WTC11 (cell line): ENCODE data around the gene TMEM59. TPM values are rescaled to one million over a fixed set of nuclear protein-coding genes. Genes with fewer than 3 reads are reported as not detected.

Source experiments
- ATAC-seq: fragments of 200-7000 bp; cut with Tn5 transposase; 2 replicates; pipeline ENCODE4 v1.10.0; 2021; ENCODE audit warnings: mild to moderate bottlenecking, moderate library complexity
- CTCF ChIA-PET: fragments of 300-600 bp; sonication (Branson Sonifier 250); formaldehyde crosslinking; loops from one replicate; lab custom pipeline; 2021; ENCODE audit warnings: antibody characterized with exemption; lab: Charles Lee
- POLR2A ChIA-PET: fragments of 350-600 bp; sonication (Branson Sonifier 250); formaldehyde crosslinking; loops from one replicate; lab custom pipeline; 2021; ENCODE audit warnings: antibody characterized with exemption; lab: Charles Lee
- DNase-seq: peaks from one replicate; pipeline ENCODE4 v3.0.0; 2021; ENCODE audit warnings: low spot score
- H3K27ac Mint-ChIP-seq: 2 replicates; pipeline ENCODE4 v1.8.0; 2021; ENCODE audit warnings: mixed read lengths
- H3K27me3 Mint-ChIP-seq: 2 replicates; pipeline ENCODE4 v1.8.0; 2021; ENCODE audit warnings: low read depth, mild to moderate bottlenecking, moderate library complexity, mixed read lengths
- H3K36me3 Mint-ChIP-seq: 2 replicates; pipeline ENCODE4 v1.8.0; 2021; ENCODE audit warnings: mixed read lengths
- H3K4me1 Mint-ChIP-seq: 2 replicates; pipeline ENCODE4 v1.8.0; 2022; ENCODE audit warnings: mixed read lengths
- H3K4me3 Mint-ChIP-seq: 2 replicates; pipeline ENCODE4 v1.8.0; 2021; ENCODE audit warnings: mild to moderate bottlenecking, moderate library complexity, mixed read lengths
- H3K9me3 Mint-ChIP-seq: 2 replicates; pipeline ENCODE4 v1.8.0; 2021; ENCODE audit warnings: mixed read lengths
- CBFB ChIP-seq: sonication (generic); formaldehyde crosslinking; IDR thresholded peaks from 2 replicates; pipeline ENCODE4 v1.8.1; 2022; ENCODE audit warnings: mild to moderate bottlenecking, low read depth, missing genetic modification reagents
- CREB1 ChIP-seq: sonication (generic); formaldehyde crosslinking; IDR thresholded peaks from 2 replicates; pipeline ENCODE4 v1.8.0; 2023; ENCODE audit warnings: mild to moderate bottlenecking, missing genetic modification reagents
- FOXK1 ChIP-seq: sonication (generic); formaldehyde crosslinking; IDR thresholded peaks from 2 replicates; pipeline ENCODE4 v1.8.0; 2022; ENCODE audit warnings: mild to moderate bottlenecking, moderate library complexity, missing genetic modification reagents
- GABPB1 ChIP-seq: sonication (generic); formaldehyde crosslinking; IDR thresholded peaks from 2 replicates; pipeline ENCODE4 v1.8.1; 2023; ENCODE audit warnings: mild to moderate bottlenecking, missing genetic modification reagents
- GTF2I ChIP-seq: fragments of 250-450 bp; sonication (Bioruptor Pico); conservative IDR thresholded peaks from 2 replicates; pipeline ENCODE4 v1.4.0; 2021; ENCODE audit warnings: mild to moderate bottlenecking
- RORB ChIP-seq: fragments of 250-450 bp; sonication (Bioruptor Pico); IDR thresholded peaks from 2 replicates; pipeline ENCODE4 v1.9.0; 2021; ENCODE audit warnings: mild to moderate bottlenecking
- ZNF423 ChIP-seq: fragments of 250-450 bp; sonication (Bioruptor Pico); IDR thresholded peaks from 2 replicates; pipeline ENCODE4 v2.1.2; 2022; ENCODE audit warnings: mild to moderate bottlenecking, moderate library complexity
- total RNA-seq: library from RNA; stranded (reverse); gene quantifications from 3 replicates; pipeline ENCODE4 v1.2.3, GENCODE V29; 2021
- TF ChIP-seq, protein P1 (sequence below): sonication (generic); formaldehyde crosslinking; IDR thresholded peaks from 2 replicates; pipeline ENCODE4 v1.8.1; 2023; ENCODE audit warnings: mild to moderate bottlenecking, missing genetic modification reagents, borderline replicate concordance
- TF ChIP-seq, protein P2 (sequence below): sonication (generic); formaldehyde crosslinking; IDR thresholded peaks from 2 replicates; pipeline ENCODE4 v1.8.1; 2022; ENCODE audit warnings: missing genetic modification reagents, borderline replicate concordance
- TF ChIP-seq, protein P3 (sequence below): sonication (generic); formaldehyde crosslinking; IDR thresholded peaks from 2 replicates; pipeline ENCODE4 v1.8.1; 2023; ENCODE audit warnings: mild to moderate bottlenecking, moderate library complexity, missing genetic modification reagents
- TF ChIP-seq, protein P4 (sequence below): fragments of 250-450 bp; sonication (Bioruptor Pico); IDR thresholded peaks from 2 replicates; pipeline ENCODE4 v1.9.0; 2021; ENCODE audit warnings: mild to moderate bottlenecking
- TF ChIP-seq, protein P5 (sequence below): sonication (generic); formaldehyde crosslinking; IDR thresholded peaks from 2 replicates; pipeline ENCODE4 v1.8.0; 2022; ENCODE audit warnings: mild to moderate bottlenecking, missing genetic modification reagents
- TF ChIP-seq, protein P6 (sequence below): fragments of 250-450 bp; sonication (Bioruptor Pico); IDR thresholded peaks from 2 replicates; pipeline ENCODE4 v2.1.2; 2022; ENCODE audit warnings: mild to moderate bottlenecking, moderate library complexity
- TF ChIP-seq, protein P7 (sequence below): sonication (generic); formaldehyde crosslinking; IDR thresholded peaks from 2 replicates; pipeline ENCODE4 v1.8.0; 2022; ENCODE audit warnings: mild to moderate bottlenecking, missing genetic modification reagents

The TMEM59 gene
- total RNA-seq, 1 experiment from 2014 or later, result 122 TPM

DNA sequence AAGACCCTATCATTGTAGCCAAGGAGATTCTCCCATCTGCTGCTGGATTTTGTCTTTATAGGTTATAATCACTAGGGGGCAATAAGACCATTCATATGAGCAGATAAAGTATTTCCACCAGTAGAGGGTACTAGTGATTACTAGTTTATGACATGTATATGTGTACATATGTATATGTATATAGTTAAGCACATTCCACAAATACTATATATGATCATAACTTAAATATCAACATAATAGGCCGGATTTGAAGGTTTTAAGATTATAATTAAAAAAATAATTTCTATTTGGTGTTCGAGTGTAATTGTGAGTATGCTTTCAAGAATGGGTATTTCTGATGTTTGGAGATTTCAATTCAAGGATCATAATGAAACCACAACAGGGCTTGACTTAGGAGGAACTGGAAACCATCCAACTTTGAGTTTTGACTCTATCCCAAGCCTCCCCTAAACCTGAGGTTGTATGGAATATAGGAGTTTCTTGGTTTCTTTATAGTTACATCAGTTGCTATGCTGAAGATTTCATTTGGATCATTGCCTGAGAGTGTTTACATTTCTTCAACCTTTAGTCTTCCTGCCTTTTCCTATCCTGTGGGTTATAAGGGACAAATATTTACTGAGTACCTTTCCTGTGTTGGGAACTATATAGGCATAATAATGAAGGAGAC lies 17.3 kb upstream of the TMEM59 start:
- H3K27ac Mint-ChIP-seq, result no peak overlapping the region
- no peaks in the 10 kb centered on the region for H3K27me3 Mint-ChIP-seq
- ChIA-PET POLR2A (no interaction called here), CTCF (interaction anchor here (1.0 to 3.3 kb wide), 2 partner anchors 11 to 78 kb away, joined by 4 to 23 read pairs (median 6); no protein-coding TSS in a partner anchor)
- TF ChIP-seq, protein P1, sequence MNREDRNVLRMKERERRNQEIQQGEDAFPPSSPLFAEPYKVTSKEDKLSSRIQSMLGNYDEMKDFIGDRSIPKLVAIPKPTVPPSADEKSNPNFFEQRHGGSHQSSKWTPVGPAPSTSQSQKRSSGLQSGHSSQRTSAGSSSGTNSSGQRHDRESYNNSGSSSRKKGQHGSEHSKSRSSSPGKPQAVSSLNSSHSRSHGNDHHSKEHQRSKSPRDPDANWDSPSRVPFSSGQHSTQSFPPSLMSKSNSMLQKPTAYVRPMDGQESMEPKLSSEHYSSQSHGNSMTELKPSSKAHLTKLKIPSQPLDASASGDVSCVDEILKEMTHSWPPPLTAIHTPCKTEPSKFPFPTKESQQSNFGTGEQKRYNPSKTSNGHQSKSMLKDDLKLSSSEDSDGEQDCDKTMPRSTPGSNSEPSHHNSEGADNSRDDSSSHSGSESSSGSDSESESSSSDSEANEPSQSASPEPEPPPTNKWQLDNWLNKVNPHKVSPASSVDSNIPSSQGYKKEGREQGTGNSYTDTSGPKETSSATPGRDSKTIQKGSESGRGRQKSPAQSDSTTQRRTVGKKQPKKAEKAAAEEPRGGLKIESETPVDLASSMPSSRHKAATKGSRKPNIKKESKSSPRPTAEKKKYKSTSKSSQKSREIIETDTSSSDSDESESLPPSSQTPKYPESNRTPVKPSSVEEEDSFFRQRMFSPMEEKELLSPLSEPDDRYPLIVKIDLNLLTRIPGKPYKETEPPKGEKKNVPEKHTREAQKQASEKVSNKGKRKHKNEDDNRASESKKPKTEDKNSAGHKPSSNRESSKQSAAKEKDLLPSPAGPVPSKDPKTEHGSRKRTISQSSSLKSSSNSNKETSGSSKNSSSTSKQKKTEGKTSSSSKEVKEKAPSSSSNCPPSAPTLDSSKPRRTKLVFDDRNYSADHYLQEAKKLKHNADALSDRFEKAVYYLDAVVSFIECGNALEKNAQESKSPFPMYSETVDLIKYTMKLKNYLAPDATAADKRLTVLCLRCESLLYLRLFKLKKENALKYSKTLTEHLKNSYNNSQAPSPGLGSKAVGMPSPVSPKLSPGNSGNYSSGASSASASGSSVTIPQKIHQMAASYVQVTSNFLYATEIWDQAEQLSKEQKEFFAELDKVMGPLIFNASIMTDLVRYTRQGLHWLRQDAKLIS, result no peak
- peak; percentile 69 for TF ChIP-seq GABPB1 (CRISPR knock-in tag)
- DNase-seq, result no peak
- peak; percentile 61 for ATAC-seq
- H3K4me1 Mint-ChIP-seq, result no peaks in the 10 kb centered on the region
- no peaks in the 10 kb centered on the region for H3K9me3 Mint-ChIP-seq
- no peak overlapping the region for H3K4me3 Mint-ChIP-seq
- H3K36me3 Mint-ChIP-seq, result peaks cover 12% of the 10 kb centered on the region

DNA sequence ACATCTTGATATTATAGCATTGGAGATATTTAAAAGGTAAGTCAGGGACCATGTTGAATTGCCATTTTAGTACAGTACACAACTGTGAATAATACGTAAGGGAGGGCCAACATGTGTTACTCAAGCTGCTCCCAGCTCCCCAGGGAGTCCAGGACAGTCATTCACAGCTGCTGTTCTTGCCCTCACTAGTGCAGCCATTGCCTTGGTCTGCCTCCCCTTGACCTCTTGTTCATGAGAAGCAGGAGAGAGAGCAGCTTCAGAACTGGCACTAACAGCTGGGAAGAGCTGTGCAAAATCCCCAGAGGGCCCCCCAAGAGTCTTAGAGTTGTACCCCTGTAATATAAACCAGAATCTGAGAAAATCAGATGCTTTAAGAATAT lies 16.8 kb upstream of the TMEM59 start:
- H3K27ac Mint-ChIP-seq, result no peak overlapping the region
- ATAC-seq, result peak; percentile 26; the same call in 1 of the 2 replicates
- CTCF ChIA-PET, result interaction anchor here (1.0 to 1.8 kb wide), 3 partner anchors 12 to 112 kb away, joined by 4 to 6 read pairs (median 4); no protein-coding TSS in a partner anchor
- DNase-seq, result no peak
- 0 out of 2 replicates have a peak, but pooled peaks cover 3% of the 10 kb centered on the region for H3K9me3 Mint-ChIP-seq
- H3K4me3 Mint-ChIP-seq, result no peak overlapping the region
- POLR2A ChIA-PET, result interaction anchor here (0.6 kb wide), 1 partner anchor 676 kb away, joined by 3 read pairs; no protein-coding TSS in a partner anchor
- H3K4me1 Mint-ChIP-seq, result no peaks in the 10 kb centered on the region
- H3K27me3 Mint-ChIP-seq, result no peaks in the 10 kb centered on the region
- H3K36me3 Mint-ChIP-seq, result peaks cover 15% of the 10 kb centered on the region
- no peak for TF ChIP-seq RORB (CRISPR knock-in tag)
- TF ChIP-seq GTF2I (CRISPR knock-in tag), result no peak
- TF ChIP-seq, all 79 proteins: peak for 0

DNA sequence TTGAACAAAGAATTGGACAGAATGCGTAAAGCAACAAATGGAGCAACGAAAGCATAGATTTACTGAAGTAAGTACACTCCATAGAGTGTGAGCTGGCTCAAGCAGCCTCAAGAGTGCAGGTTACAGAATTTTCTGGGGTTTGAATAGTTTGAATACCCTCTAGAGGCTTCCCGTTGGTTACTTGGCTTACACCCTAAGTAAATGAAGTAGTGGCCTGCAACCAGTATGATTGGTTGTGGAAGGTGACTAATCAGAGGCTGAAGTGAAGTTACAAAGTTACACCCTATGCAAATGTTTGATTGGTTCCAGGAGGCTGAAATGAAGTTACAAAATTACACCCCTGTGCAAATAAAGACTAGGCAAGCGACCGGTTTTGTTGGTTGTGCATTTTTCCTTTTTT lies 11.3 kb upstream of the TMEM59 start:
- H3K27me3 Mint-ChIP-seq, result no peaks in the 10 kb centered on the region
- ChIA-PET POLR2A (no interaction called here), CTCF (interaction anchor here (0.7 kb wide), 1 partner anchor 189 kb away, joined by 3 read pairs; no protein-coding TSS in a partner anchor)
- no peak overlapping the region for H3K4me3 Mint-ChIP-seq
- DNase-seq (no peak), ATAC-seq (no peak)
- H3K9me3 Mint-ChIP-seq, result 0 out of 2 replicates have a peak, but pooled peaks cover 3% of the 10 kb centered on the region
- H3K4me1 Mint-ChIP-seq, result no peaks in the 10 kb centered on the region
- H3K27ac Mint-ChIP-seq, result no peak overlapping the region
- peaks cover 3% of the 10 kb centered on the region; the same call in 1 of the 2 replicates for H3K36me3 Mint-ChIP-seq
- TF ChIP-seq, protein P2, sequence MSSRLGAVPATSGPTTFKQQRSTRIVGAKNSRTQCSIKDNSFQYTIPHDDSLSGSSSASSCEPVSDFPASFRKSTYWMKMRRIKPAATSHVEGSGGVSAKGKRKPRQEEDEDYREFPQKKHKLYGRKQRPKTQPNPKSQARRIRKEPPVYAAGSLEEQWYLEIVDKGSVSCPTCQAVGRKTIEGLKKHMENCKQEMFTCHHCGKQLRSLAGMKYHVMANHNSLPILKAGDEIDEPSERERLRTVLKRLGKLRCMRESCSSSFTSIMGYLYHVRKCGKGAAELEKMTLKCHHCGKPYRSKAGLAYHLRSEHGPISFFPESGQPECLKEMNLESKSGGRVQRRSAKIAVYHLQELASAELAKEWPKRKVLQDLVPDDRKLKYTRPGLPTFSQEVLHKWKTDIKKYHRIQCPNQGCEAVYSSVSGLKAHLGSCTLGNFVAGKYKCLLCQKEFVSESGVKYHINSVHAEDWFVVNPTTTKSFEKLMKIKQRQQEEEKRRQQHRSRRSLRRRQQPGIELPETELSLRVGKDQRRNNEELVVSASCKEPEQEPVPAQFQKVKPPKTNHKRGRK, result no peak
- no peak for TF ChIP-seq CBFB (CRISPR knock-in tag)
- TF ChIP-seq, protein P3, sequence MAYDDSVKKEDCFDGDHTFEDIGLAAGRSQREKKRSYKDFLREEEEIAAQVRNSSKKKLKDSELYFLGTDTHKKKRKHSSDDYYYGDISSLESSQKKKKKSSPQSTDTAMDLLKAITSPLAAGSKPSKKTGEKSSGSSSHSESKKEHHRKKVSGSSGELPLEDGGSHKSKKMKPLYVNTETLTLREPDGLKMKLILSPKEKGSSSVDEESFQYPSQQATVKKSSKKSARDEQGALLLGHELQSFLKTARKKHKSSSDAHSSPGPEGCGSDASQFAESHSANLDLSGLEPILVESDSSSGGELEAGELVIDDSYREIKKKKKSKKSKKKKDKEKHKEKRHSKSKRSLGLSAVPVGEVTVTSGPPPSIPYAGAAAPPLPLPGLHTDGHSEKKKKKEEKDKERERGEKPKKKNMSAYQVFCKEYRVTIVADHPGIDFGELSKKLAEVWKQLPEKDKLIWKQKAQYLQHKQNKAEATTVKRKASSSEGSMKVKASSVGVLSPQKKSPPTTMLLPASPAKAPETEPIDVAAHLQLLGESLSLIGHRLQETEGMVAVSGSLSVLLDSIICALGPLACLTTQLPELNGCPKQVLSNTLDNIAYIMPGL (CRISPR knock-in tag), result no peak
- TF ChIP-seq, protein P4, sequence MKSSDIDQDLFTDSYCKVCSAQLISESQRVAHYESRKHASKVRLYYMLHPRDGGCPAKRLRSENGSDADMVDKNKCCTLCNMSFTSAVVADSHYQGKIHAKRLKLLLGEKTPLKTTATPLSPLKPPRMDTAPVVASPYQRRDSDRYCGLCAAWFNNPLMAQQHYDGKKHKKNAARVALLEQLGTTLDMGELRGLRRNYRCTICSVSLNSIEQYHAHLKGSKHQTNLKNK (CRISPR knock-in tag), result no peak
- TF ChIP-seq, protein P5, sequence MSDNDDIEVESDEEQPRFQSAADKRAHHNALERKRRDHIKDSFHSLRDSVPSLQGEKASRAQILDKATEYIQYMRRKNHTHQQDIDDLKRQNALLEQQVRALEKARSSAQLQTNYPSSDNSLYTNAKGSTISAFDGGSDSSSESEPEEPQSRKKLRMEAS (CRISPR knock-in tag), result no peak
- TF ChIP-seq, protein P6, sequence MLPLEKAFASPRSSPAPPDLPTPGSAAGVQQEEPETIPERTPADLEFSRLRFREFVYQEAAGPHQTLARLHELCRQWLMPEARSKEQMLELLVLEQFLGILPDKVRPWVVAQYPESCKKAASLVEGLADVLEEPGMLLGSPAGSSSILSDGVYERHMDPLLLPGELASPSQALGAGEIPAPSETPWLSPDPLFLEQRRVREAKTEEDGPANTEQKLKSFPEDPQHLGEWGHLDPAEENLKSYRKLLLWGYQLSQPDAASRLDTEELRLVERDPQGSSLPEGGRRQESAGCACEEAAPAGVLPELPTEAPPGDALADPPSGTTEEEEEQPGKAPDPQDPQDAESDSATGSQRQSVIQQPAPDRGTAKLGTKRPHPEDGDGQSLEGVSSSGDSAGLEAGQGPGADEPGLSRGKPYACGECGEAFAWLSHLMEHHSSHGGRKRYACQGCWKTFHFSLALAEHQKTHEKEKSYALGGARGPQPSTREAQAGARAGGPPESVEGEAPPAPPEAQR (CRISPR knock-in tag), result no peak
- no peak for TF ChIP-seq ZNF423 (CRISPR knock-in tag)
- TF ChIP-seq, protein P7, sequence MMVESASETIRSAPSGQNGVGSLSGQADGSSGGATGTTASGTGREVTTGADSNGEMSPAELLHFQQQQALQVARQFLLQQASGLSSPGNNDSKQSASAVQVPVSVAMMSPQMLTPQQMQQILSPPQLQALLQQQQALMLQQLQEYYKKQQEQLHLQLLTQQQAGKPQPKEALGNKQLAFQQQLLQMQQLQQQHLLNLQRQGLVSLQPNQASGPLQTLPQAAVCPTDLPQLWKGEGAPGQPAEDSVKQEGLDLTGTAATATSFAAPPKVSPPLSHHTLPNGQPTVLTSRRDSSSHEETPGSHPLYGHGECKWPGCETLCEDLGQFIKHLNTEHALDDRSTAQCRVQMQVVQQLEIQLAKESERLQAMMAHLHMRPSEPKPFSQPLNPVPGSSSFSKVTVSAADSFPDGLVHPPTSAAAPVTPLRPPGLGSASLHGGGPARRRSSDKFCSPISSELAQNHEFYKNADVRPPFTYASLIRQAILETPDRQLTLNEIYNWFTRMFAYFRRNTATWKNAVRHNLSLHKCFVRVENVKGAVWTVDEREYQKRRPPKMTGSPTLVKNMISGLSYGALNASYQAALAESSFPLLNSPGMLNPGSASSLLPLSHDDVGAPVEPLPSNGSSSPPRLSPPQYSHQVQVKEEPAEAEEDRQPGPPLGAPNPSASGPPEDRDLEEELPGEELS (CRISPR knock-in tag), result no peak
- no peak for TF ChIP-seq FOXK1 (CRISPR knock-in tag)
- no peak for TF ChIP-seq CREB1 (CRISPR knock-in tag)
